ENCODE results near the gene HSD3B7. TPM values are rescaled to one million over a fixed set of nuclear protein-coding genes. Genes with fewer than 3 reads are reported as not detected.

Gene HSD3B7
- total and polyA plus RNA-seq, 2 of the 4 experiments (the other 2 are of a cell fraction) = 8.5 to 11.3 TPM

GRCh38 chr16:30998852-30999761, 14.1 kb downstream of the HSD3B7 start:
- BruUV-seq (replicated peaks) = no TSS peak
- H2BK20ac ChIP-seq (ENCODE audit: low read depth, low read length) = peak overlapping the region; percentile 95
- peak overlapping the region; percentile 57; the same call in 2 of the 3 replicates for H2BK15ac ChIP-seq (ENCODE audit: low read depth, low read length)
- ChIA-PET CTCF (interaction anchor here (0.6 to 0.9 kb wide), 2 partner anchors 14 to 291 kb away, joined by 3 to 4 read pairs; partner anchors contain the start of gene HSD3B7), POLR2A (ENCODE audit: unreplicated experiment) (interaction anchor here (0.6 to 1.0 kb wide), 3 partner anchors 7 to 461 kb away, joined by 3 to 4 read pairs (median 3); no protein-coding TSS in a partner anchor)
- H3K79me1 ChIP-seq (ENCODE audit: low read depth in 1 of 2, low read length in 2 of 2) = peaks cover 0 to 18% of the 10 kb centered on the region in 2 experiments; a peak in 1 of 4 replicates
- H3K9me3 ChIP-seq (ENCODE audit: control insufficient read depth, insufficient read depth, low read length) = no peaks in the 10 kb centered on the region
- H4K91ac ChIP-seq (ENCODE audit: insufficient read depth, low read depth, low read length) = peak overlapping the region; percentile 67
- H2AFZ ChIP-seq (replicated peaks; ENCODE audit: low read length, poor library complexity) = peak overlapping the region; percentile 60
- no peak for TF ChIP-seq RCOR1 (IDR thresholded peaks at IDR 0.05; ENCODE audit: insufficient replicate concordance, low read length)
- TF ChIP-seq SMC3 (IDR thresholded peaks at IDR 0.05; ENCODE audit: low read depth, low read length) = 0 out of 2 replicates have a peak, but pooled peaks have one; percentile 2
- no peak overlapping the region for H3K4me2 ChIP-seq (ENCODE audit: low read depth, low read length)
- peaks cover 1% of the 10 kb centered on the region; the same call in 1 of the 2 replicates for H3K36me3 ChIP-seq (ENCODE audit: control insufficient read depth, insufficient read depth, low read length)
- ATAC-seq (ENCODE audit: low read depth) (no peak), DNase-seq (no peak)
- H4K5ac ChIP-seq (ENCODE audit: low read depth, low read length) = peak overlapping the region; percentile 72; the same call in 1 of the 2 replicates
- H3K9ac ChIP-seq (ENCODE audit: low read depth, low read length) = no peak overlapping the region
- peaks cover 18% of the 10 kb centered on the region for H3K9me1 ChIP-seq (ENCODE audit: insufficient read depth, low read length)
- H3K4ac ChIP-seq (ENCODE audit: low read depth, low read length) = peak overlapping the region; percentile 97
- H3K27me3 ChIP-seq (ENCODE audit: control insufficient read depth, insufficient read depth, low read length) = no peaks in the 10 kb centered on the region
- intact Hi-C loops (cut with micrococcal nuclease) (loop anchor here (2.0 to 5.0 kb wide), 2 partner anchors 34 to 73 kb away; partner anchors contain the start of genes STX4, ZNF646 and ZNF668), dilution Hi-C loops (cut with HindIII; ENCODE audit: low sequenced_read_pairs, unreplicated experiment) (no loop called here), in situ Hi-C loops (cut with MboI; ENCODE audit: low sequenced_read_pairs) (loop anchor here (10.0 to 25.0 kb wide), 2 partner anchors 446 to 713 kb away; partner anchors contain the start of gene ZNF843)
- H3K27ac ChIP-seq (ENCODE audit: insufficient read depth, low read length) = peak overlapping the region; percentile 69
- peak overlapping the region; percentile 48 for H2AK9ac ChIP-seq (replicated peaks; ENCODE audit: low read depth, low read length, poor library complexity)
- 86% methylated on average over 1 of the region's 6 CpGs; no CpG with 5 or more reads in 1 of the 2 experiments for WGBS, 2 experiments (ENCODE audit: extremely low coverage in 2 of 2, insufficient read length in 1 of 2)
- H4K8ac ChIP-seq (ENCODE audit: low read depth in 2 of 2, low read length in 2 of 2) = peak overlapping the region; percentile 86 to 94; a peak in 3 of 4 replicates
- peaks cover 27% of the 10 kb centered on the region for H3K4me1 ChIP-seq (ENCODE audit: control insufficient read depth, insufficient read depth, low read length)
- peak overlapping the region; percentile 75 for H3K14ac ChIP-seq (replicated peaks; ENCODE audit: low read depth, low read length)
- H3K4me3 ChIP-seq (ENCODE audit: insufficient read depth, low read depth, low read length) = no peak overlapping the region
- H2AK5ac ChIP-seq (ENCODE audit: low read depth, low read length) = peak overlapping the region; percentile 73
- no peaks in the 10 kb centered on the region for H4K20me1 ChIP-seq (ENCODE audit: insufficient read depth, low read length)
- peak overlapping the region; percentile 95 for H2BK5ac ChIP-seq (ENCODE audit: low read depth, low read length, poor library complexity, severe bottlenecking)
- peak overlapping the region; percentile 29; the same call in 1 of the 2 replicates for H3K56ac ChIP-seq (ENCODE audit: extremely low read depth, insufficient read depth, low read length)
- H2BK120ac ChIP-seq (ENCODE audit: low read depth, low read length) = peak overlapping the region; percentile 75
- H3K23ac ChIP-seq (ENCODE audit: low read depth, low read length) = peak overlapping the region; percentile 61; the same call in 1 of the 2 replicates
- H3K18ac ChIP-seq (ENCODE audit: low read depth, low read length) = peak overlapping the region; percentile 21; the same call in 1 of the 2 replicates
